Sigmoid colon (tissue), 3 donors: ENCODE measurements around the gene EPHA1.

Experiments
- POLR2A ChIP-seq, 2 donors: fragments of 450-650 bp; IDR thresholded peaks; one replicate each; pipeline ENCODE4 v1.6.1; 2016; ENCODE audit warnings: antibody characterized with exemption in 2 of 2, mild to moderate bottlenecking in 2 of 2, moderate library complexity in 2 of 2
- TF ChIP-seq, protein P1 (sequence below), 4 experiments: fragments of 450-650 bp in 3 of 4; fragments of 200-600 bp in 1 of 4; IDR thresholded peaks; one replicate each; pipeline ENCODE4 v1.5.1; 2016 to 2019; ENCODE audit warnings: antibody characterized with exemption in 4 of 4, mild to moderate bottlenecking in 3 of 4, moderate library complexity in 2 of 4

DNA sequence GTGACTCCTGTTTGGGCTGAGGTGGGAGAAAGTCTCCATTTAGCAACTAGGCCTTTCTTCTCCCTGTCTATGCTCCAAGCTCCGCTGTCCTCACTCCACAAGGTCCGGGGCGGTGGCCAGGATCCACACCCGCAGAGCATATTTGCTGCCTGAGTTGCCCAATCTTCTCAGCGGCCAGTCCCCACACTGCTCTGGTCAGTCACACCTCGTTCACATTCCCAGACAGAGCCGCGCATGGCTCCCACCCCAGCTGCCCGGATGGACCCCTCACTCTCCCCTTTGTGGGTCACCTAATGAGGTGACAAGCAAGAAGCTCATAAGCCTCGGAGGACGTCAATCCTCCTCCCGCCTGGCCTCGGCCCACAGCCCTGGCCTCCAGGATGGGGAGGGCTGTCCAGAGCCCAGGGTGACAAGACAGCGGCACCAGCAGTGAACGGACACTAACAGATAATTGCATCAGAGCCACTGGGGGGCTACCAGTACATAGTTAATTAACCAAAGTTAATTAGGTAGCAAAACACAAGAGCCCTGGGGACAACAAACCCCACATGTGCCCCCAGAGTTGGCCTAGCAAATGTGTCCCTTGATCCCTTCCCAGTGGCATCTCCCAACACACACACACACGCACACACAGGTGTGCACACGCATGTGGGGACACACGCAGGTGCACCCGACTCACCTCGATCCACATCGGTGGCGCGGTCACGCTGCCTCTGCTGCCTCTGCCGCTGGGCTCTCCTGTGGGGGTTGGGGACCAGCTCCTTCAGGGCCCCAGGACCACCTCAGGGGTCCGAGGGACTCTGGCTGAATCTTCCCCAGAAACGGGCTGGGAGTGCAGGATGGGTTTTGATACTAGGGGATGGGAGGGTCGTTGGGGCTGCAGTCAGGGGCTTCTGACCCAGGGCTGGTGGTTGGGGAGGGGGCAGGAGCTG, 11.8 kb downstream of the EPHA1 start:
- TF ChIP-seq, protein P1, sequence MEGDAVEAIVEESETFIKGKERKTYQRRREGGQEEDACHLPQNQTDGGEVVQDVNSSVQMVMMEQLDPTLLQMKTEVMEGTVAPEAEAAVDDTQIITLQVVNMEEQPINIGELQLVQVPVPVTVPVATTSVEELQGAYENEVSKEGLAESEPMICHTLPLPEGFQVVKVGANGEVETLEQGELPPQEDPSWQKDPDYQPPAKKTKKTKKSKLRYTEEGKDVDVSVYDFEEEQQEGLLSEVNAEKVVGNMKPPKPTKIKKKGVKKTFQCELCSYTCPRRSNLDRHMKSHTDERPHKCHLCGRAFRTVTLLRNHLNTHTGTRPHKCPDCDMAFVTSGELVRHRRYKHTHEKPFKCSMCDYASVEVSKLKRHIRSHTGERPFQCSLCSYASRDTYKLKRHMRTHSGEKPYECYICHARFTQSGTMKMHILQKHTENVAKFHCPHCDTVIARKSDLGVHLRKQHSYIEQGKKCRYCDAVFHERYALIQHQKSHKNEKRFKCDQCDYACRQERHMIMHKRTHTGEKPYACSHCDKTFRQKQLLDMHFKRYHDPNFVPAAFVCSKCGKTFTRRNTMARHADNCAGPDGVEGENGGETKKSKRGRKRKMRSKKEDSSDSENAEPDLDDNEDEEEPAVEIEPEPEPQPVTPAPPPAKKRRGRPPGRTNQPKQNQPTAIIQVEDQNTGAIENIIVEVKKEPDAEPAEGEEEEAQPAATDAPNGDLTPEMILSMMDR (IDR thresholded peaks at IDR 0.05), result no peak
- no peak for TF ChIP-seq POLR2A (IDR thresholded peaks at IDR 0.05)
